ENCODE results near the gene BEX3.

- no peak for TF ChIP-seq CTCF (IDR thresholded peaks at IDR 0.05; ENCODE audit: low read length)
- no peak for TF ChIP-seq EZH2 (IDR thresholded peaks at IDR 0.05; ENCODE audit: borderline replicate concordance, low read length)
Measured at GRCh38 chrX:103329991-103330390, 46.3 kb upstream of the BEX3 start, which contains the start of gene TCEAL7.
